B cell (primary cell): ENCODE results near the gene DEF6. TPM values are rescaled to one million over a fixed set of nuclear protein-coding genes. Genes with fewer than 3 reads are reported as not detected.

ENCODE experiments used
- ATAC-seq: fragments of 200-7000 bp; cut with Tn5 transposase; one replicate; pipeline ENCODE4 v1.10.0; 2021; ENCODE audit warnings: low read depth, mild to moderate bottlenecking, moderate number of reproducible peaks, moderate library complexity
- CTCF ChIA-PET: fragments of 350-600 bp; sonication (Branson Sonifier 250); formaldehyde crosslinking; loops from one replicate; lab custom pipeline; 2021; ENCODE audit warnings: antibody characterized with exemption, inconsistent platforms; lab: Charles Lee
- POLR2A ChIA-PET: fragments of 350-600 bp; sonication (Branson Sonifier 250); formaldehyde crosslinking; loops from one replicate; lab custom pipeline; 2021; ENCODE audit warnings: antibody characterized with exemption; lab: Charles Lee
- DNase-seq: peaks from one replicate; pipeline ENCODE4 v3.0.0; 2013
- H2AFZ ChIP-seq: 2 replicates; pipeline ENCODE4 v1.6.1; 2012; ENCODE audit warnings: mild to moderate bottlenecking, low read depth, low read length; ENCODE audit not compliant: insufficient read depth, poor library complexity, severe bottlenecking
- H3K27ac ChIP-seq, 2 donors: 1 replicate in 1 of 2; 2 replicates in 1 of 2; pipeline ENCODE4 v1.5.1; 2012 to 2013; ENCODE audit warnings: low read length in 2 of 2, mild to moderate bottlenecking in 2 of 2, moderate library complexity in 1 of 2
- H3K27me3 ChIP-seq, 4 experiments: fragments of 200-600 bp in 1 of 4; sonication (generic) in 1 of 4; replicated peaks in 1 of 4; 1 replicate in 2 of 4; 2 replicates in 2 of 4; pipeline versions ENCODE4 v1.6.1 to v1.7.0; 2013 to 2016; ENCODE audit warnings: low read length in 3 of 4, mild to moderate bottlenecking in 2 of 4, mixed read lengths in 1 of 4, moderate library complexity in 1 of 4; ENCODE audit not compliant: insufficient read depth in 4 of 4, control insufficient read depth in 3 of 4; ENCODE audit errors: control extremely low read depth in 1 of 4
- H3K36me3 ChIP-seq, 2 experiments: replicated peaks in 1 of 2; 1 replicate in 1 of 2; 2 replicates in 1 of 2; pipeline versions ENCODE4 v1.6.1 to v1.7.1; 2013; ENCODE audit warnings: low read length in 1 of 2; ENCODE audit not compliant: insufficient read depth in 2 of 2, control insufficient read depth in 1 of 2; ENCODE audit errors: control extremely low read depth in 1 of 2, extremely low read depth in 1 of 2
- H3K4me1 ChIP-seq, 2 donors: fragments of 200-600 bp in 1 of 2; sonication (generic) in 1 of 2; 1 replicate in 1 of 2; 2 replicates in 1 of 2; pipeline versions ENCODE4 v1.5.1 to v1.6.1; 2013 to 2017; ENCODE audit warnings: low read length in 2 of 2; ENCODE audit not compliant: control insufficient read depth in 2 of 2, insufficient read depth in 2 of 2
- H3K4me2 ChIP-seq: replicated peaks from 2 replicates; pipeline ENCODE3; 2012; ENCODE audit warnings: mild to moderate bottlenecking, low read depth, low read length; ENCODE audit not compliant: poor library complexity, severe bottlenecking
- H3K4me3 ChIP-seq, 5 experiments: fragments of 200-600 bp in 1 of 5; sonication (generic) in 1 of 5; 1 replicate in 3 of 5; 2 replicates in 2 of 5; pipeline versions ENCODE4 v1.5.1 to v1.7.0; 2011 to 2016; ENCODE audit warnings: low read length in 4 of 5, mild to moderate bottlenecking in 4 of 5, low read depth in 2 of 5, control low read depth in 1 of 5, moderate library complexity in 1 of 5; ENCODE audit not compliant: insufficient read depth in 1 of 5; ENCODE audit errors: control extremely low read depth in 1 of 5, extremely low read depth in 1 of 5
- H3K79me2 ChIP-seq: fragments of 200-600 bp; sonication (generic); one replicate; pipeline ENCODE4 v1.6.0; 2016; ENCODE audit warnings: low read length; ENCODE audit not compliant: control insufficient read depth, insufficient read depth
- H3K9ac ChIP-seq: fragments of 200-600 bp; sonication (generic); 2 replicates; pipeline ENCODE4 v1.6.1; 2017; ENCODE audit warnings: mild to moderate bottlenecking, low read length, moderate library complexity
- H3K9me3 ChIP-seq, 3 donors: one replicate each; pipeline versions ENCODE4 v1.6.1 to v1.7.1; 2013; ENCODE audit warnings: low read length in 2 of 3; ENCODE audit not compliant: control insufficient read depth in 2 of 3, insufficient read depth in 1 of 3; ENCODE audit errors: control extremely low read depth in 1 of 3
- H4K20me1 ChIP-seq: 2 replicates; pipeline ENCODE4 v1.6.0; 2012; ENCODE audit warnings: mild to moderate bottlenecking, low read length; ENCODE audit not compliant: insufficient read depth, control insufficient read depth, poor library complexity, severe bottlenecking
- H3K27ac Mint-ChIP-seq: one replicate; pipeline ENCODE4 v1.8.0; 2021; ENCODE audit warnings: mixed read lengths
- H3K27me3 Mint-ChIP-seq: one replicate; pipeline ENCODE4 v1.8.0; 2021; ENCODE audit warnings: mixed read lengths
- H3K4me1 Mint-ChIP-seq: one replicate; pipeline ENCODE4 v1.8.0; 2021; ENCODE audit warnings: mixed read lengths
- H3K4me3 Mint-ChIP-seq: one replicate; pipeline ENCODE4 v1.8.0; 2021; ENCODE audit warnings: mixed read lengths
- H3K9me3 Mint-ChIP-seq: one replicate; pipeline ENCODE4 v1.8.0; 2022; ENCODE audit warnings: mixed read lengths; ENCODE audit not compliant: insufficient read depth
- CTCF ChIP-seq: fragments of 200-600 bp; IDR thresholded peaks from one replicate; pipeline ENCODE4 v1.8.0; 2022; ENCODE audit warnings: antibody characterized with exemption, mild to moderate bottlenecking
- EZH2 ChIP-seq: IDR thresholded peaks from 2 replicates; pipeline ENCODE4 v1.6.1; 2012; ENCODE audit warnings: borderline replicate concordance, low read depth, mild to moderate bottlenecking, moderate library complexity, low read length; ENCODE audit not compliant: insufficient read depth, poor library complexity, severe bottlenecking
- WGBS: methylation state at CpG from one replicate; pipeline ENCODE4 v1.1.5; 2013; ENCODE audit warnings: missing lambda C conversion rate; ENCODE audit not compliant: insufficient coverage; 5-methylcytosine and 5-hydroxymethylcytosine counted together
- intact Hi-C: fragments of 100-400 bp; cut with micrococcal nuclease; formaldehyde crosslinking; loops from one replicate; pipeline ENCODE4 v1.10.0; 2022
- polyA plus RNA-seq: library from polyadenylated mRNA; depleted of rRNA; stranded (reverse); fragments of >200 nt; gene quantifications from 2 replicates; pipeline ENCODE4 v1.2.3, GENCODE V29; 2012
- total RNA-seq, 2 donors: library from RNA; stranded (reverse); fragments of 120-200 nt in 1 of 2; gene quantifications; 1 replicate in 1 of 2; 2 replicates in 1 of 2; pipeline versions ENCODE4 v1.2.3 to v1.2.4, GENCODE V29; 2013 to 2022

The DEF6 gene
- total and polyA plus RNA-seq, 2 donors (not counting 1 experiment from before 2014, with no cell fraction given) = 105 to 159 TPM

- Histone ChIP-seq H3K4me2 (no peak overlapping the region), H3K36me3 (peaks cover 0 to 8% of the 10 kb centered on the region in 2 experiments), H3K27me3 (no peaks in the 10 kb centered on the region), H4K20me1 (peaks cover 66% of the 10 kb centered on the region), H3K79me2 (peaks cover 84% of the 10 kb centered on the region), H3K9me3 (no peaks in the 10 kb centered on the region), H3K9ac (no peak overlapping the region), H3K4me1 (peaks cover 41 to 43% of the 10 kb centered on the region in 2 donors), H2AFZ (no peak overlapping the region), H3K4me3 (no peak overlapping the region), H3K27ac (no peak overlapping the region)
- no peak overlapping the region for H3K27ac Mint-ChIP-seq
- TF ChIP-seq CTCF = no peak
- no peak for TF ChIP-seq EZH2
- ChIA-PET POLR2A (no interaction called here), CTCF (interaction anchor here (0.6 to 1.0 kb wide), 2 partner anchors 28 to 81 kb away, joined by 3 read pairs; no protein-coding TSS in a partner anchor)
- no peaks in the 10 kb centered on the region for H3K27me3 Mint-ChIP-seq
- H3K4me1 Mint-ChIP-seq = peaks cover 63% of the 10 kb centered on the region
- no peak overlapping the region for H3K4me3 Mint-ChIP-seq
- intact Hi-C loops = no loop called here
- DNase-seq (no peak), ATAC-seq (no peak)
- no peaks in the 10 kb centered on the region for H3K9me3 Mint-ChIP-seq
- WGBS = 100% methylated on average over 2 of the region's 2 CpGs
Observed at GRCh38 chr6:35368038-35368887, 70.6 kb downstream of the DEF6 start.
